Activated CD8-positive, alpha-beta memory T cell treated with anti-CD3 and anti-CD28 coated beads, Interleukin-2, amount 50 U/mL, for 1 hour (primary cell): ENCODE data around the gene LRFN3.
"Not testable (repeated sequence)": the region's sequence is repeated elsewhere in the genome, so short reads cannot be mapped to it uniquely, and the experiment has no call there.

Experiments used
- DNase-seq: peaks from one replicate; pipeline ENCODE4 v3.0.0-alpha.2; 2020; ENCODE audit errors: extremely low read depth

LRFN3 gene, protein sequence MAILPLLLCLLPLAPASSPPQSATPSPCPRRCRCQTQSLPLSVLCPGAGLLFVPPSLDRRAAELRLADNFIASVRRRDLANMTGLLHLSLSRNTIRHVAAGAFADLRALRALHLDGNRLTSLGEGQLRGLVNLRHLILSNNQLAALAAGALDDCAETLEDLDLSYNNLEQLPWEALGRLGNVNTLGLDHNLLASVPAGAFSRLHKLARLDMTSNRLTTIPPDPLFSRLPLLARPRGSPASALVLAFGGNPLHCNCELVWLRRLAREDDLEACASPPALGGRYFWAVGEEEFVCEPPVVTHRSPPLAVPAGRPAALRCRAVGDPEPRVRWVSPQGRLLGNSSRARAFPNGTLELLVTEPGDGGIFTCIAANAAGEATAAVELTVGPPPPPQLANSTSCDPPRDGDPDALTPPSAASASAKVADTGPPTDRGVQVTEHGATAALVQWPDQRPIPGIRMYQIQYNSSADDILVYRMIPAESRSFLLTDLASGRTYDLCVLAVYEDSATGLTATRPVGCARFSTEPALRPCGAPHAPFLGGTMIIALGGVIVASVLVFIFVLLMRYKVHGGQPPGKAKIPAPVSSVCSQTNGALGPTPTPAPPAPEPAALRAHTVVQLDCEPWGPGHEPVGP

DNA sequence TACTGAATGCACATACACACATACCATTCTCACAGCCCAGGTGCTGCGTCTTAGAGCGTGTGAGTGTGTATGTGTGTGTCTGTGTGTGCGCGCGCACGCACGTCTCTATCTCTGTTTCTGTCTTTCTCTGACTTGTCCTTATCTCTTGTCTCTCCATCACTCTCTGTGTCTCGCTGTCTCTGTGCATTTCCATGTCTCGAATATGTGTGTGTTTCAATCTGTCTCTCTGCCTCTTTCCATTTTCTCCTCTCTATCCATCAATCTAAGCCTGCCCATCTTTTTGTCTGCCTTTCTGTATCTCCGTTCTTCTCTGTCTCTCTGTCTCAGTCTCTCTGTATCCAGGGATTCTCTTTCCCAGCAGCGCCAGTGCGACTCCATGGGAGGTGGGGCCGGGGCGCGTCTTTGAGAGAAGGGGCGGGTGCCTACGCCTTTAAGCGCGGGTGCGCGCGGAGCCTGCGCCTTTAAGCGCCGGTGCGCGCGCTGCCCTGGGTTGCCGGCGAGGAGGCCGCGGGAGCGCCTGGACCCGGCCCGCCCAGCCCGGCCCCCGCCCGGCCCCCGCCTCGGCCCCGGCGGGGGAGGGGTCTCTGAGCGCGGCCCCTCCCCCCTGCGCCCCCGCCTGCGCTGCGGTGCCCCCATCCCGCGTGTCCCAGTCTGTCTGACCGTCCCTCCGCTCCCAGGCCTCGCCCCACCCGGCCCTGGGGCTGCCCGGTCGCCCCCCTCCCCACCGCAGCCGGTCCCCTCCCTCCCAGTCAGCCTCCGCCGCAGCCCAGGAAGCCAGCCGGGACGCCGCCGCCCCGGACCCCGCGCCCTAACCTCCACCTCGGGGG, at the start of gene LRFN3:
LRFN3 (plus strand) TSS at position 464 of the 827 bp plus-strand sequence. CDS start 3,052 bp downstream, outside the sequence.
- no peak for DNase-seq

DNA sequence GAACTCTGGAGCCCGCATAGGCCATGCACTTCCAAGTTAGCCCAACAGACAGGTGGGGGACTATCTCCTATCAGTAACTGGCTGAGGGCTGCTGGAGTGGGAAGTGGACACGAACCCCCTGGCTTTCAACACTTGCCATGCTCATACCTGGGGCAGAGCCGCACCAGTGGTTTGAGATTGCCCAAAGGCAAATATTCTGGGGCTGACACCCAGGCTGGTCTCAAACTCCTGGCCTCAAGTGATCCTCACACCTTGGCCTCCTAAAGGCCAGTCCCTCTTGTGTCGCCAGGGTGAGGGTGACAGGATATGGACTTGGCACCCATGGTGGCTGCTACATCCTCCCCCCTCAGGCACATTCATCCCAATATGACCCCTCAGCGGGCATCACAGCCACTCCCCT, 49.0 kb upstream of the LRFN3 start:
- no peak for DNase-seq

DNA sequence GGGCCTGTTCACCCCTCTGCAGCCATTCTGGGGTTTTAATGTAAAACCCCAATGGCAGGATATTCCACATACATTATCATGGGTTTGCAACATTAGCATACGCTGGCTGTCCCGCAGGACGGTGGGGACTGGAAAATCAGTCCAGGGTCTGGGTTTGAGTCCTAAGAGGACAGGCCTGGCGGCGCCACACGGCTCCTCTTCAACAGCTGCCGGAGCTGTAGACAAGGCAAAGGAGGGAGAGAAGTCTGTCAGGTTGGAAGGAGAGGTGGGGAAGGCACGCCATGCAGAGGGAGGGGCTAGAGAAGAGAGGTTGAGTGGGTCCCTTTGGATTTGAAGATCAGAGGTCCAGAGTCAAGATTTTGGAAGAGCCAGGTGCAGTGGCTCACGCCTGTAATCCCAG, 47.8 kb upstream of the LRFN3 start:
- DNase-seq: no peak

DNA sequence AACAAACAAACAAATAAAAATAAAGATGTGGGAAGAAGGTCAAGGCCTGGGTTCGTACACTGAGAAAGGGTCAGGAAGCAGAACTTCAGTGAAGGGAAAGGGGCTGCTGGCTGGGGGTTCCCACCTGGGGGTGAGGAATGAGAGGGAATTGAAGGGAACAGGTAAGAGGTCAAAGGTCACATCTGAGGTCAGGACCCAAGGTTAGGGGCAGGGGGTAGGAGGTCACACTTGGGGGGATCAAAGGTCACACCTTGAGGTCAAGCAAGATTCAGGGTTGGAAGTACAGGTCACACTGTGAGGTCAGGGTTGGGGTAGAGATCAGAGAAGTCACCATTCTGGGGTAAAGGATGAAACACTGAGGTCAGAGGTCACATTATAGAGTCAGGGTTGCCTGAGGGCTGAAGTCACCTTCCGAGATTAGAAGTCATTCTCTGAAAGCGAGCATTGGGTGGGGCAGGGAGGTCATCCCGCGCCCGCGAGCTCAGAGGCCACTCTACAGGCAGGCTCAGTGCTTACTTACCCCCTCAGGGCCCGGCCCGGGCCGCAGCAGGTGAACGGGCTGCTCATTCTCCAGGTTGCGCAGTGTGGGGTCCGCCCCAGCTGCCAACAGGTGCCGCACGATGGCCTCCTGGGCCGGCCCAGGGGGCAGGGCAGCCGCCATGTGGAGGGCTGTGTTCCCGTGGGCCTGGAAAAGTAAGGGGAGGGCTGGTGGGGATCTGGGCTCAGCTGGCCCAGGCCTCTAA, 46.6 kb upstream of the LRFN3 start:
- DNase-seq: no peak

DNA sequence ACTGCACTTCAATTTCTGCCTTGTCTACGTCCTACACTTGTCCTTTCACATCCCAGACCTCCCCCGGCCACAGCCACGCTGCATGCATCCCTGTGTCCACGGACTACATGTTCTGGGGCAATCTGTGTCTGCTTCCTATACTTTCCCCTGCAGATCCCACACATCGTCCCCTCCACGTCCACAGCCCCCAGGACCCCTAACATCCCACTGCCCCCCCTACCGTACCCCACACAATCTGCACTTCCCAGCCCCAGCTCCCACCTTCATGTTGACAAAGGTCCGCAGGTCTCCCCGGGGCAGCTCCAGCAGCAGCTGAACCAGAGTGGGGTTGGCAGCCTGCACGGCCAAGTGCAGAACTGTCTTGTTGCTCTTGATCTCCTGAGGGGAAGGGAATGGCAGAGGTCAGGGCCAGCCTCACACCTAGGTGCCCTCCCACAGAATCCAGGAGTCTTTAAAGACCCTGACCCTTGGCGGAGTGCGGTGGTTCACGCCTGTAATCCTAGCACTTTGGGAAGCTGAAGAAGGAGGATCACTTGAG, 46.0 kb upstream of the LRFN3 start:
- no peak for DNase-seq

DNA sequence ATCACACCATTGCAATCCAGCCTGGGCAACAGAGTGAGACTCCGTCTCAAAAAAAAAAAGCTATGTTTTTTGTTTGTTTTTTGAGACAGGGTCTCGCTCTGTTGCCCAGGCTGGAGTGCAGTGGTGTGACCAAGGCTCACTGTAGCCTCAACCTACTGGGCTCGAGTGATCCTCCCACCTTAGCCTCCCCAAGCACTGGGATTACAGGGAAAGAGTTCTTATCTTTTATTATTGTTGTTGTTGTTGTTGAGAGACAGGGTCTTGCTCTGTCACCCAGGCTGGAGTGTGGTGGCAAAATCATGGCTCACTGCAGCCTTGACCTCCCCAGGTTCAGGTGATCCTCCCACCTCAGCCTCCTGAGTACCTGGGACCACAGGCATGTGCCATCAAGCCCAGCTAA, 44.4 kb upstream of the LRFN3 start:
- not testable (repeated sequence) for DNase-seq

DNA sequence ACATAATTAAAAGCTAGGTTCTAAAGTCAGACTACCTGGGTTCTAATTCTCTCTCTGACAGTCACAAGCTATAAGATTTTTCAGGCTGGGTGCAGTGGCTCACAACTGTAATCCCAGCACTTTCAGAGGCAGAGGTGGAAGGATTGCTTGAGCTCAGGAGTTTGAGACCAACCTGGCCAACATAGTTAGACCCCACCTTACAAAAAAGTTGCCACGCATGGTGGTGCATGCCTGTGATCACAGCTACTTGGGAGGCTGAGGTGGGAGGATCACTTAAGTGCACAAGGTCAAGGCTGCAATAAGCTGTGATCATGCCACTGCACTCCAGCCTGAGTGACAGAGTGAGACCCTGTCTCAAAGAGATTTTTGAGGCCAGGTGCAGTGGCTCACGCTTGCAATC, 41.8 kb upstream of the LRFN3 start:
- DNase-seq: no peak

DNA sequence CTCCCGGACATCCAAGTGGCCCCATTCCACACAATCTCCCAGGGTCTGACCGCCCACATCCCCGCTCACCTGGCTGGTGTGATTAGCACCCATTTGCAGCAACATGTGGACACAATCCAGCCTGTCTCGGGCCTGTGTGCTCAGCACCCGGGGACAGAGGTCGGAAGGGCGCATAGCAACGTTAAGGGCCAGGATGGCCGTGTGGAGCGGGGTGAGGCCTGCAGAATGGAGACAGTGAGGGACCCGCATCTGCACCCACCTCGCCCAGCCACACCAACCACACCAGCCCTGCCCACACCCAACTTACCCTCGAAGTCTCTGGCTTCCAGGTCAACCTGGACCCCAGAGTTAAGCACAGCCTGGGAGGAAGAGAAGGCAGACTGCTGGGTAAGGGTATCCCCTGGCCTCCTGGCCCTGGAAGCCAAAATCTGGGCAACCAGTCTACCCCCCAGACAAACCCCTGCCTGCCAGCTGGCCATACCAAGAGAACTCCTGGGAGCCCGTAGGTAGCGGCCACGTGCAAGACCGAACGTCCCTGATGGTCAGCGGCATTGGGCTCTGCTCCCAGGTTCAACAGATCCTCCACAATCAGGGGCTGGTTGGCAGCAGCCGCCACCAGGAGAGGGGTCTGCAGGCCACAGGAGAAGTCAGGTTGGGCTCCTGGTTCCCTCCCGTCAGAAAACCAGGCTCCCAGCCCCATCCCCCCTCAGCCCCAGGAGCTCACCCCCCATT, 40.1 kb upstream of the LRFN3 start:
- no peak for DNase-seq

DNA sequence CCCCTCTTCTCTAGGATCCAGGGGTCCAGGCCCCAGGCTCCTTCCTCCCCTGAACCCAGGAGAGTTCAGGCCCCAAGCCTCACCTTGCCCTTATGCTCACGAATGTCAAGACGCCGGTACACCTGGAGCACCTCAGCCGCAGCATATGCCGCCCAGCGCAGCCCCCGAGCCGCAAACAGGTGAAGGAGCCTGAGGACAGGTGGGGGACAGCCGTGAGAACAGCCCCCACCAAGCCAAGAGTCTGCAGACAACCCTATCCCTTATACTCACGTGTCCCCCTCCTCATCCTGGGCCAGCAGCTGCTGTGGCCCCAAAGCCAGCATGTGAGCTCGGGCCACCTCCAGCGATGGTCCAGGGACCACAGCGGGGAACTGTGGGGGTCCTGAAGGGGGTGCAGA, 39.5 kb upstream of the LRFN3 start:
- DNase-seq: no peak

DNA sequence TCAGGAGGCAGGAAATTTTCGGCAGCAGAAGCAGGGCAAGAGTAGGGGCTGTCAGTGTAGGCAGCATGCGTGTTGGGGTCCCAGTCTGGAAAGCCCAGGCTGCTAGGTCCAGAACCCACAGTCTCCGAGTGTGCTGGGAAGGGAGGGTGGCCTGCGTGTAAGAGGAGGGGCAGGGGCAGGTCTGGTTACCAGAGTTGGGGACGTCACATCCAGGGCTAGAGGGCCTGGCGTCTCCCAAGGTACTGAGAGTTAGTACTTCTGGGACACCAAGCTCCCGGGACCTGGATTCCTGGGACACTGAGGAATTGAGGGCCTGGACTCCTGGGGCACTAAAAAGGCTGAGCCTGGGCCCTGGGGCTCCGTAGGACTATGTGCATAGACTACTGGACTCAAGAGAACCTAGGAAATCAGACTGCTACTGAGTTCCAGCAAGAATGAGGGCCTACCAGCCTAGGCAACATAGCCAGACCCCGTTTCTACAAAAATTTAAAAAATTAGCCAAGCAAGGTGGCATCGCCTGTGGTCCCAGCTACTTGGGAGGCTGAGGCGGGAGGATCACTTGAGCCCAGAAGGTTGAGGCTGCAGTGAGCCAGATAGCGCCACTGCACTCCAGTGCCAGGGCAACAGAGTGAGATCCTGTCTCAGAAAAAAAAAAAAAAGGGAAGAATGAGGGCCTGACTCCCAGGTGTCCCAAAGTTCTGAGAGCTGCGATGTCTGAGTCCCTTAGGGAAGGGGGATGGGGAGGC, 38.3 kb upstream of the LRFN3 start:
- no peak for DNase-seq

DNA sequence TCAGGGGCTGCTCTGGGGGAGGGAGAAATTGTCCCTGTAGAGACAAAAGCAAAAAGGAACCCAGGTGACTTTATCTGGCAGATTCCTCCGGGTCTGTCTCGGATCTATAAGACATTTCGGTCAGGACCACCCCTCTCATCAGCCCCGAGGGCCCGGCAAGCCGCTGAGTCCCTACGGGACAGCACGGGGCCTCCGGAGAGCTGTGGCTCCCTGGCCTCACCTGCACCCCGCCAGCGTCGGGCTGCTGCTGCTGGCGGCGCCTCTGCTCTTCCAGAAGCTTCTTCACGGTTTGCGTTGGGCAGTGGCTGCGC, 37.7 kb upstream of the LRFN3 start:
- no peak for DNase-seq

DNA sequence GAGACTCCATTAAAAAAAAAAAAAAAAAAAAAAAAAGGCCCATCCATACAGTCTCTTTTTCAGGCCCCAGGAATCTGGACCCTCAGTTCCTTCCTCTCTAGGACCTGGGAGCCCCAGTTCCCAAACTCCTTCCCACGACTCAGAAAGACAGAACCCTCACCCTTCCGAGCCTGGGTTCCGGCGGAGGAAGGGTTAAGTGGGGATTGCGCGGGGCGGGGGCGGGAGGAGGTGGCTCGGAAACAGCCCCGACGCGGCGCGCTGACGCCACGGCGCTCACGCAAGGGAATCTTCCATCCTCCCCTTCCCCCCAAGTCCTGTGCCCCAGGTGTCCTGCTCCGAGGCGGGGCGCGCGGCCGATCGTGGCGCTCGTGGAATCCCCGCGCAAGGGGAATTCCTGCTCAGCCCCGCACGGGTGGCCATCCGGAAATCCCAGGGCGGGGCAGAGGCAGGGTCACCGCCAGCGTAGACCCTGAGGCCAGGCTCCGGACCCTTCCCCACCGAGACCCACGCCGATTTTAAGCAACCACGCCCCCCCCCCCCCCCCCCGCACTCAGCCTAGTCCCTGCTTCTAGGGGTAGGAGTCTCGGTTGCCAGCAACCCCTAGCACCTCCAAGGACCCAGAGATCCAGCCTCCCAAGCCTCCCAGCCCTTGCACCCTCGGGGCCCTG, 36.5 kb upstream of the LRFN3 start:
- DNase-seq: peak; percentile 59

DNA sequence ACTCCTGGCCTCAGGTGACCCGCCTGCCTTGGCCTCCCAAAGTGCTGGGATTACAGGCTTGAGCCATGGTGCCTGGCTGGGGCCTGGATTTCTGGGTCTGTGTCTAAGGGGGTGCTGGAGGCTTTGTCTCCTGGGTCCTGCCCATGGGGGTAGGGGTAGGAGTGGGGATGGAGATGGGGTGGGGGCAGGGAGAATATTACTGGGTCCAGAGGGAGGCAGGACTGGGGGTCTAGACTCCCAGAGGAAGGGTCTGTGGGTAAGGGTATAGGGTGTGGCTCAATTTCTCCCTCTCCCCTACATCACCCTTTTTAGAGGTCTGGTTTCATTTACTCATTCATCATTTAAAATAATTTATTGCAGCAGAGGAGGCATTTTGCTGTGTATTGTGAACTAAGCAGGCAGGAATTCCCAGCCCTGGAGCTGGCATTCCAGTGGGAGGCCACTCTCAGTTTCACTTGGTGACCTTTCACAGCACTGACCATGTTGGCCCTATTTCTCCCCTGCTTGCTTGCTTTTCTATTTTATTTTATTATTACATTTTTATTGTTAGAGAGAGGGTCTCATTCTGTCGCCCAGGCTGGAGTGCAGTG, 35.0 kb upstream of the LRFN3 start:
- DNase-seq: no peak

DNA sequence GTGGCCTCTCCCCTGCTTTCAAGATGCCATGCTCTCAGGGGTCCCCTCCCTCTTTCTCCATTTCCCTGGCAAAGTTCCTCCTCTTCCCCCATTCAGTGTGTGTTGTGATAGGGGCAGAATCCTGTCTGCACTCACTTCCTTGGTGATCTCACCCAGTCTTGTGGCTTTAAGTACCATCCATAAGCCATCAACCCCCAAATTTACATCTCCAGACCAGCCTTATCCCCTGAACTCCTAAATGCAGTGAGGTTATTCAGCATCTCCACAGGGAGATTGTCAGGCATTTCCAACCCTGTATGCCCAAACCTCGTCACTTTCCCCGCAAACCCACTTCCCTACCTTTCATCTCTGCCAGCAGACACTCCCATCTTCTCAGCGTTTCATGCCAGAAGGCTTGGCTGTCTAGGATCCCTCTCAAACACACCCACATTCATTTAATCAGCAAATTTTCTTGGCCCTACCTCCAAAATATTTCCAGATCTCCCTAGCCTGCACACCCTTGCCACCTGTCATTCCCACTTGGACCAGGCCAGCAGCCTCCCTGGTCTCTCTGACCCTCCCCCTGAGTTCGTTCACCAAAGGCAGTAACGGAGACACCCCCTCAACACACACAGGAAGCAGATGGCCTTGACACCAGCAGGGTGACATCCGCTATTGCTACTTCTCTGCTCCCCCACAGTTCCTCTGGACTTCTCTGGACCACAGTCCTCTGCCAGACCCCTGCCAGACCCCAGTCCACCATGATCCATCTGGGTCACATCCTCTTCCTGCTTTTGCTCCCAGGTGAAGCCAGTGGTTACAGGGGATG, 34.1 kb upstream of the LRFN3 start, which contains the start of gene HCST:
HCST (plus strand) TSS at position 676 of the 808 bp plus-strand sequence; CDS start at position 741, 65 bp downstream.
- DNase-seq: no peak

DNA sequence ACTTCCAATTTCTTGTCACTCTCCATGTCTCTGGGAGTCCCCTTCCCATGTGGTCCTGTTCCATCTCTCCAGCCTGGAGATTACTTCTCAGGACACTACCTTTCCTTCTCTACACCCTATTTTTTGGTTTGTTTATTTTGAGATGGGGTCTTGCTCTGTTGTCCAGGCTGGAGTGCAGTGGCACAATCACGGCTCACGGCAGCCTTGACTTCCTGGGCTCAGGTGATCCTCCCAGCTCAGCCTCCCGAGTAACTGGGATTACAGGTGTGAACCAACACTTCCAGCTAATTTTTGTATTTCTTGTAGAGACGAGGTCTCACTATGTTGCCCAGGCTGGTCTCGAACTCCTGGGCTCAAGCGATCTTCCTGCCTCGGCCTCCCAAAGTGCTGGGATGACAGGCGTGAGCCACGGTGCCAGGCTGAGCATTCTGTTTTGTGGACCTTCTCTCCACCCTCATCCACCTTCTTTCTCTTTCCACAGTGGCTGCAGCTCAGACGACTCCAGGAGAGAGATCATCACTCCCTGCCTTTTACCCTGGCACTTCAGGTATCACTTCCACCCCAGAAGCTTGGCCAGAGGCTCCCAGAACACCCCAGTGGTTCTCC, 33.2 kb upstream of the LRFN3 start:
- DNase-seq: no peak

DNA sequence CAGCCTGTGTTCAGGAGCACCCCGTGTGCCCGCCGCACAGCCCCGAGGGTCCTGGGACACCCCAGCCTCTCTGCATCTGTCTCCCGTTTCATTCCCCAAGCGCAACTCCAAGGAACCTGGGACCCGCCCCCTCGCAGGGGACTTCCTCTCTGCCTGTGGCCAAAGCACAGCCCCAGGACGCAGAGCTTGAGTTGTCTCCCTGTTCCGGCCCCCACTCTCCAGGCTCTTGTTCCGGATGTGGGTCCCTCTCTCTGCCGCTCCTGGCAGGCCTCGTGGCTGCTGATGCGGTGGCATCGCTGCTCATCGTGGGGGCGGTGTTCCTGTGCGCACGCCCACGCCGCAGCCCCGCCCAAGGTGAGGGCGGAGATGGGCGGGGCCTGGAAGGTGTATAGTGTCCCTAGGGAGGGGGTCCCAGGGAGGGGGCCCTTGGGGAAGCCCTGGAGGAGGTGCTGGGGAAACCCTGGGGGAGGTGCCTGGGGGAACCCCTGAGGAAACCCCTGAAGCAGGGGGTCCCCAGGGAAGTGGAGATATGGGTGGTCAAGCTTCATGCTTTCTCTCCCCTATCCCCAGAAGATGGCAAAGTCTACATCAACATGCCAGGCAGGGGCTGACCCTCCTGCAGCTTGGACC, 32.5 kb upstream of the LRFN3 start:
- peak; percentile 80 for DNase-seq

DNA sequence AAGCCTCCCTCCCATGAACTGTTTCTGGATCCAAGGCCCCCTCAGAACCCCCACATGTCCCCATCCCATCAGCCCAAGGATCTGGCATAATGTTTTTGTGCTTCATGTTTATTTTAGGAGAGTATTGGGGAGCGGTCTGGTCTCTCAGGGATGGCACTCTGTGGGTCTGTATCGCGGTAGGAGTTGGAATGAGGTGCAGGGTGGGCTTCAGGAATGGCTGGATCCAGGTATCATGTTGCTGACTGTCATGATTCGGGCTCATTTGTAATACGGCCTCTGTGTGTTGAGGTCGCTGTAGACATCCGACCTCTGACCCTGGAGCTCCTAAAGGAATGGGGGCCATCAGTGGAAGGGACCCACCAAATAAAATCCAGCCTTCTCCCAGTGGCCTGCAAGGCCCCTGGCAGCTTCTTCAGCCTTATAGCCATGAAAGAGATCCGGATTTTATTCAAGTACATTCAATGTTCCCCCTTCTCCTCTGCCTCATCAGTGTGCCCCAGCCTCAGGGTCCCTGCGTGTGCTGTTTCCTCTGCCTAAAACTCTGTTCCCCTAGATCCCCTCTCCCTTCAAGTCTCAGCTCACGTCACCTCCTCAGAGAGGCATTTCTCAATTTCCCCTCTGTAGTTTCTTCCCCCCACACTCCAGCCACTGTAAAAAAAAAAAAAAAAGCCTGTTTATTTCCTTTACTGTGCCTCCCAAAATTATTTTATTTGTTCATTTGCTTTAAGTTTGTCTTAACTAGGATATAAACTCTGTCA, 31.7 kb upstream of the LRFN3 start:
- DNase-seq: no peak
